Panc1 (cell line): ENCODE measurements around the gene SP100. TPM values are rescaled to one million over a fixed set of nuclear protein-coding genes. Genes with fewer than 3 reads are reported as not detected.

ENCODE experiments used
- ATAC-seq: fragments of 200-7000 bp; cut with Tn5 transposase; 2 replicates; pipeline ENCODE4 v1.9.1; 2020; ENCODE audit warnings: mild to moderate bottlenecking, moderate library complexity
- BruUV-seq: library from RNA; stranded (reverse); fragments of 400-500 nt; replicated peaks from 2 replicates; lab custom pipeline; 2021; lab: Mats Ljungman, UMichigan
- CTCF ChIA-PET: fragments of 300-600 bp; sonication (Branson Sonifier 250); formaldehyde crosslinking; loops from one replicate; lab custom pipeline; 2022; ENCODE audit warnings: antibody characterized with exemption; lab: Charles Lee
- POLR2A ChIA-PET: fragments of 300-600 bp; sonication (Branson Sonifier 250); formaldehyde crosslinking; loops from one replicate; lab custom pipeline; 2022; ENCODE audit warnings: antibody characterized with exemption; lab: Charles Lee
- DNase-seq: peaks from one replicate; pipeline ENCODE4 v3.0.0-alpha.2; 2010; ENCODE audit warnings: low read depth, low spot score
- H3K27ac ChIP-seq: 2 replicates; pipeline ENCODE4 v1.5.1; 2011; ENCODE audit warnings: mild to moderate bottlenecking, low read length, inconsistent platforms
- H3K27me3 ChIP-seq: fragments of 200-500 bp; sonication (Bioruptor generic); 2 replicates; pipeline ENCODE4 v1.6.0; 2014; ENCODE audit warnings: low read length, inconsistent platforms; ENCODE audit not compliant: control insufficient read depth, insufficient read depth
- H3K36me3 ChIP-seq: fragments of 200-500 bp; sonication (Bioruptor generic); 2 replicates; pipeline ENCODE4 v1.5.1; 2014; ENCODE audit warnings: inconsistent platforms, mild to moderate bottlenecking, low read length, moderate library complexity; ENCODE audit not compliant: control insufficient read depth, insufficient read depth
- H3K4me1 ChIP-seq: 2 replicates; pipeline ENCODE4 v1.5.1; 2011; ENCODE audit warnings: inconsistent platforms, mild to moderate bottlenecking, low read length, moderate library complexity; ENCODE audit not compliant: control insufficient read depth, insufficient read depth
- H3K4me3 ChIP-seq, 2 experiments: 2 replicates each; pipeline ENCODE4 v1.5.1; 2011 to 2012; ENCODE audit warnings: low read depth in 2 of 2, low read length in 2 of 2, mild to moderate bottlenecking in 2 of 2, inconsistent platforms in 1 of 2, moderate library complexity in 1 of 2
- H3K9me3 ChIP-seq: fragments of 200-500 bp; sonication (Bioruptor generic); 2 replicates; pipeline ENCODE4 v1.5.1; 2014; ENCODE audit warnings: low read depth, mild to moderate bottlenecking, inconsistent platforms, low read length, moderate library complexity; ENCODE audit not compliant: control insufficient read depth, insufficient read depth
- POLR2AphosphoS5 ChIP-seq: IDR thresholded peaks from 2 replicates; pipeline ENCODE4 v1.6.1; 2012; ENCODE audit warnings: mild to moderate bottlenecking, low read depth, low read length, moderate library complexity
- SIN3A ChIP-seq: IDR thresholded peaks from 2 replicates; pipeline ENCODE4 v1.6.1; 2012; ENCODE audit warnings: low read depth, mild to moderate bottlenecking, low read length, moderate library complexity, borderline replicate concordance; ENCODE audit not compliant: insufficient read depth
- TCF7L2 ChIP-seq: IDR thresholded peaks from 2 replicates; pipeline ENCODE4 v1.6.1; 2011; ENCODE audit warnings: mild to moderate bottlenecking, low read depth, low read length, inconsistent platforms
- in situ Hi-C: cut with HindIII; loops from 2 replicates; pipeline ENCODE4 v1.10.0; 2016; ENCODE audit warnings: low sequenced_read_pairs, low pct_unique_long_range_greater_than_20kb
- intact Hi-C: fragments of 100-400 bp; cut with micrococcal nuclease; formaldehyde crosslinking; loops from one replicate; pipeline ENCODE4 v1.10.0; 2022; ENCODE audit not compliant: unreplicated experiment
- total RNA-seq: library from RNA; stranded (reverse); gene quantifications from one replicate; pipeline ENCODE4 v1.2.1, GENCODE V29; 2021; ENCODE audit not compliant: unreplicated experiment
- TF ChIP-seq, protein P1 (sequence below), 2 experiments: IDR thresholded peaks; 2 replicates each; pipeline ENCODE4 v1.6.1; 2011 to 2012; ENCODE audit warnings: low read depth in 2 of 2, control low read depth in 1 of 2, low read length in 1 of 2, mild to moderate bottlenecking in 1 of 2, moderate library complexity in 1 of 2; ENCODE audit not compliant: insufficient read depth in 1 of 2
- TF ChIP-seq, protein P2 (sequence below): fragments of 450-650 bp; IDR thresholded peaks from 2 replicates; pipeline ENCODE4 v1.5.1; 2017; ENCODE audit warnings: mild to moderate bottlenecking

Gene SP100
- total RNA-seq, 1 experiment from 2014 or later: 27.2 TPM

DNA sequence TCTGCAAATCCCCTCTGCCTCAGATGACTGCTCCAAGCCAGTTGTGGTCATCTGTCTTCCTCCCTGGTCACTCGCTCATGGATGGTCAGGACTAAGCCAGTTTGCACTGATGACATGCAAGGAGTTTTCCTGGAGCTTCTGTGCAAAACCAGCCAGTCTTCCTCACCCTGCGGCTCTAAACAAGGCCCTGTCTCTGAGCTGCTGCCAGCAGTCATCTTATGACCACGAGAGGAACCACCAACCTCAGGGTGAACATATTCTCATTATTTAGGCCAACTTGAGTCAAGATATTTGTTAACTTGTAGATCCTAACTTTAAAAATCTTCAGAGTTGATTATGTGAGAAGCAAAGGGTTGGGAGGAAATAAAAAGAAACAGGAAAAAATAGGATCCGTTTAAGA is 176.8 kb downstream of the SP100 start:
- H3K27ac ChIP-seq: no peak overlapping the region
- no peaks in the 10 kb centered on the region for H3K9me3 ChIP-seq
- BruUV-seq: no TSS peak
- ChIA-PET CTCF (no interaction called here), POLR2A (no interaction called here)
- in situ Hi-C loops (no loop called here), intact Hi-C loops (no loop called here)
- H3K4me3 ChIP-seq: no peak overlapping the region
- DNase-seq: no peak
- no peaks in the 10 kb centered on the region for H3K36me3 ChIP-seq
- no peaks in the 10 kb centered on the region for H3K4me1 ChIP-seq
- ATAC-seq: no peak
- TF ChIP-seq, protein P1, sequence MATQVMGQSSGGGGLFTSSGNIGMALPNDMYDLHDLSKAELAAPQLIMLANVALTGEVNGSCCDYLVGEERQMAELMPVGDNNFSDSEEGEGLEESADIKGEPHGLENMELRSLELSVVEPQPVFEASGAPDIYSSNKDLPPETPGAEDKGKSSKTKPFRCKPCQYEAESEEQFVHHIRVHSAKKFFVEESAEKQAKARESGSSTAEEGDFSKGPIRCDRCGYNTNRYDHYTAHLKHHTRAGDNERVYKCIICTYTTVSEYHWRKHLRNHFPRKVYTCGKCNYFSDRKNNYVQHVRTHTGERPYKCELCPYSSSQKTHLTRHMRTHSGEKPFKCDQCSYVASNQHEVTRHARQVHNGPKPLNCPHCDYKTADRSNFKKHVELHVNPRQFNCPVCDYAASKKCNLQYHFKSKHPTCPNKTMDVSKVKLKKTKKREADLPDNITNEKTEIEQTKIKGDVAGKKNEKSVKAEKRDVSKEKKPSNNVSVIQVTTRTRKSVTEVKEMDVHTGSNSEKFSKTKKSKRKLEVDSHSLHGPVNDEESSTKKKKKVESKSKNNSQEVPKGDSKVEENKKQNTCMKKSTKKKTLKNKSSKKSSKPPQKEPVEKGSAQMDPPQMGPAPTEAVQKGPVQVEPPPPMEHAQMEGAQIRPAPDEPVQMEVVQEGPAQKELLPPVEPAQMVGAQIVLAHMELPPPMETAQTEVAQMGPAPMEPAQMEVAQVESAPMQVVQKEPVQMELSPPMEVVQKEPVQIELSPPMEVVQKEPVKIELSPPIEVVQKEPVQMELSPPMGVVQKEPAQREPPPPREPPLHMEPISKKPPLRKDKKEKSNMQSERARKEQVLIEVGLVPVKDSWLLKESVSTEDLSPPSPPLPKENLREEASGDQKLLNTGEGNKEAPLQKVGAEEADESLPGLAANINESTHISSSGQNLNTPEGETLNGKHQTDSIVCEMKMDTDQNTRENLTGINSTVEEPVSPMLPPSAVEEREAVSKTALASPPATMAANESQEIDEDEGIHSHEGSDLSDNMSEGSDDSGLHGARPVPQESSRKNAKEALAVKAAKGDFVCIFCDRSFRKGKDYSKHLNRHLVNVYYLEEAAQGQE (IDR thresholded peaks at IDR 0.05; ENCODE audit: insufficient read depth in 1 of 2, low read depth in 2 of 2, low read length in 1 of 2): no peak
- TF ChIP-seq TCF7L2 (no peak), POLR2AphosphoS5 (no peak), SIN3A (no peak)
- TF ChIP-seq, protein P2, sequence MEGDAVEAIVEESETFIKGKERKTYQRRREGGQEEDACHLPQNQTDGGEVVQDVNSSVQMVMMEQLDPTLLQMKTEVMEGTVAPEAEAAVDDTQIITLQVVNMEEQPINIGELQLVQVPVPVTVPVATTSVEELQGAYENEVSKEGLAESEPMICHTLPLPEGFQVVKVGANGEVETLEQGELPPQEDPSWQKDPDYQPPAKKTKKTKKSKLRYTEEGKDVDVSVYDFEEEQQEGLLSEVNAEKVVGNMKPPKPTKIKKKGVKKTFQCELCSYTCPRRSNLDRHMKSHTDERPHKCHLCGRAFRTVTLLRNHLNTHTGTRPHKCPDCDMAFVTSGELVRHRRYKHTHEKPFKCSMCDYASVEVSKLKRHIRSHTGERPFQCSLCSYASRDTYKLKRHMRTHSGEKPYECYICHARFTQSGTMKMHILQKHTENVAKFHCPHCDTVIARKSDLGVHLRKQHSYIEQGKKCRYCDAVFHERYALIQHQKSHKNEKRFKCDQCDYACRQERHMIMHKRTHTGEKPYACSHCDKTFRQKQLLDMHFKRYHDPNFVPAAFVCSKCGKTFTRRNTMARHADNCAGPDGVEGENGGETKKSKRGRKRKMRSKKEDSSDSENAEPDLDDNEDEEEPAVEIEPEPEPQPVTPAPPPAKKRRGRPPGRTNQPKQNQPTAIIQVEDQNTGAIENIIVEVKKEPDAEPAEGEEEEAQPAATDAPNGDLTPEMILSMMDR: no peak
- no peaks in the 10 kb centered on the region for H3K27me3 ChIP-seq

Other genes starting within 250 kb of the SP100 start
- gene SP110, start 196.2 kb upstream of the SP100 start, total RNA-seq: 6.2 TPM
- 1.1 TPM for gene SP140, start 190.5 kb upstream of the SP100 start, total RNA-seq
- gene SP140L, start 89.0 kb upstream of the SP100 start, total RNA-seq: 16.6 TPM